IMR-90 (cell line): ENCODE results near the gene FMO4. TPM values are rescaled to one million over a fixed set of nuclear protein-coding genes. Genes with fewer than 3 reads are reported as not detected.
"Not testable (repeated sequence)": the region's sequence is repeated elsewhere in the genome, so short reads cannot be mapped to it uniquely, and the experiment has no call there.

Source experiments
- ATAC-seq: fragments of 200-7000 bp; cut with Tn5 transposase; 2 replicates; pipeline ENCODE4 v1.9.1; 2020; ENCODE audit warnings: low read depth, mild to moderate bottlenecking, moderate library complexity
- BruUV-seq: library from RNA; stranded (reverse); fragments of 400-500 nt; replicated peaks from 2 replicates; lab custom pipeline; 2021; lab: Mats Ljungman, UMichigan
- CTCF ChIA-PET: fragments of 300-600 bp; formaldehyde crosslinking; extraction: SDS; loops from one replicate; lab custom pipeline; 2021; ENCODE audit warnings: antibody characterized with exemption; lab: Yijun Ruan, JAX
- POLR2A ChIA-PET: fragments of 300-600 bp; sonication (Branson Sonifier 250); formaldehyde crosslinking; loops from one replicate; lab custom pipeline; 2022; ENCODE audit warnings: antibody characterized with exemption; ENCODE audit not compliant: unreplicated experiment; lab: Charles Lee
- DNase-seq: peaks from one replicate; pipeline ENCODE4 v3.0.0; 2013
- H2AFZ ChIP-seq: replicated peaks from 2 replicates; pipeline ENCODE3; 2013; ENCODE audit warnings: low read length, mild to moderate bottlenecking; ENCODE audit not compliant: poor library complexity
- H2AK5ac ChIP-seq: 2 replicates; pipeline ENCODE4 v1.6.1; 2013; ENCODE audit warnings: low read depth, low read length, inconsistent platforms
- H2AK9ac ChIP-seq: replicated peaks from 2 replicates; pipeline ENCODE3; 2013; ENCODE audit warnings: mild to moderate bottlenecking, low read depth, low read length, moderate library complexity; ENCODE audit not compliant: poor library complexity
- H2BK120ac ChIP-seq: 2 replicates; pipeline ENCODE4 v1.6.1; 2013; ENCODE audit warnings: low read depth, low read length, inconsistent platforms
- H2BK15ac ChIP-seq: 3 replicates; pipeline ENCODE4 v1.6.1; 2013; ENCODE audit warnings: low read depth, low read length, inconsistent platforms
- H2BK20ac ChIP-seq: 2 replicates; pipeline ENCODE4 v1.6.1; 2013; ENCODE audit warnings: low read depth, mild to moderate bottlenecking, inconsistent platforms, low read length, moderate library complexity
- H2BK5ac ChIP-seq: 2 replicates; pipeline ENCODE4 v1.6.1; 2013; ENCODE audit warnings: mild to moderate bottlenecking, low read depth, low read length, inconsistent platforms; ENCODE audit not compliant: poor library complexity, severe bottlenecking
- H3K14ac ChIP-seq: replicated peaks from 2 replicates; pipeline ENCODE4 v1.6.1; 2013; ENCODE audit warnings: low read depth, low read length, inconsistent platforms
- H3K18ac ChIP-seq: 2 replicates; pipeline ENCODE4 v1.6.1; 2013; ENCODE audit warnings: low read depth, low read length, control low read depth
- H3K23ac ChIP-seq: 2 replicates; pipeline ENCODE4 v1.6.1; 2013; ENCODE audit warnings: low read depth, low read length, inconsistent platforms
- H3K27ac ChIP-seq: 2 replicates; pipeline ENCODE4 v1.5.1; 2013; ENCODE audit warnings: mild to moderate bottlenecking, control low read depth, low read length; ENCODE audit not compliant: insufficient read depth
- H3K27me3 ChIP-seq: 2 replicates; pipeline ENCODE4 v1.6.1; 2013; ENCODE audit warnings: low read length; ENCODE audit not compliant: control insufficient read depth, insufficient read depth
- H3K36me3 ChIP-seq: 2 replicates; pipeline ENCODE4 v1.6.1; 2013; ENCODE audit warnings: low read length, mixed read lengths; ENCODE audit not compliant: control insufficient read depth, insufficient read depth
- H3K4ac ChIP-seq: 2 replicates; pipeline ENCODE4 v1.6.1; 2013; ENCODE audit warnings: low read depth, low read length, inconsistent platforms
- H3K4me1 ChIP-seq: 2 replicates; pipeline ENCODE4 v1.6.1; 2013; ENCODE audit warnings: low read length, mixed read lengths; ENCODE audit not compliant: control insufficient read depth, insufficient read depth
- H3K4me2 ChIP-seq: 2 replicates; pipeline ENCODE4 v1.6.1; 2013; ENCODE audit warnings: low read depth, mild to moderate bottlenecking, control low read depth, low read length, moderate library complexity
- H3K4me3 ChIP-seq: 2 replicates; pipeline ENCODE4 v1.5.1; 2013; ENCODE audit warnings: low read depth, mild to moderate bottlenecking, control low read depth, low read length, moderate library complexity; ENCODE audit not compliant: insufficient read depth
- H3K56ac ChIP-seq: 2 replicates; pipeline ENCODE4 v1.6.1; 2013; ENCODE audit warnings: low read length, inconsistent platforms; ENCODE audit not compliant: insufficient read depth; ENCODE audit errors: extremely low read depth
- H3K79me1 ChIP-seq, 2 experiments: 2 replicates each; pipeline ENCODE4 v1.6.1; 2013; ENCODE audit warnings: low read length in 2 of 2, inconsistent platforms in 1 of 2, low read depth in 1 of 2
- H3K9ac ChIP-seq: 2 replicates; pipeline ENCODE4 v1.6.1; 2013; ENCODE audit warnings: low read depth, low read length, control low read depth
- H3K9me1 ChIP-seq: 2 replicates; pipeline ENCODE4 v1.6.1; 2013; ENCODE audit warnings: low read length, inconsistent platforms; ENCODE audit not compliant: insufficient read depth
- H3K9me3 ChIP-seq: 2 replicates; pipeline ENCODE4 v1.6.1; 2013; ENCODE audit warnings: low read length; ENCODE audit not compliant: control insufficient read depth, insufficient read depth
- H4K20me1 ChIP-seq: 2 replicates; pipeline ENCODE4 v1.6.1; 2013; ENCODE audit warnings: low read length, inconsistent platforms; ENCODE audit not compliant: insufficient read depth
- H4K5ac ChIP-seq: 2 replicates; pipeline ENCODE4 v1.6.1; 2013; ENCODE audit warnings: mild to moderate bottlenecking, low read depth, low read length, control low read depth
- H4K8ac ChIP-seq, 2 experiments: 2 replicates each; pipeline ENCODE4 v1.6.1; 2013; ENCODE audit warnings: low read depth in 2 of 2, low read length in 2 of 2, control low read depth in 1 of 2, inconsistent platforms in 1 of 2
- H4K91ac ChIP-seq: 2 replicates; pipeline ENCODE4 v1.6.1; 2013; ENCODE audit warnings: low read depth, low read length, inconsistent platforms; ENCODE audit not compliant: insufficient read depth
- WGBS, 2 experiments: methylation state at CpG; one replicate each; pipeline versions ENCODE4 v1.1.5 to v1.1.7; 2013; ENCODE audit warnings: missing lambda C conversion rate in 2 of 2; ENCODE audit not compliant: insufficient read length in 1 of 2; ENCODE audit errors: extremely low coverage in 2 of 2; 5-methylcytosine and 5-hydroxymethylcytosine counted together
- dilution Hi-C: fragments of 300-500 bp; cut with HindIII; formaldehyde crosslinking; loops from one replicate; pipeline ENCODE4 v1.14.3; 2018; ENCODE audit warnings: low sequenced_read_pairs; ENCODE audit not compliant: unreplicated experiment
- in situ Hi-C: fragments of 300-500 bp; cut with MboI; formaldehyde crosslinking; loops from 3 replicates; pipeline ENCODE4 v1.14.3; 2019; ENCODE audit warnings: low sequenced_read_pairs, inconsistent platforms, mixed read lengths
- intact Hi-C: fragments of 100-400 bp; cut with micrococcal nuclease; formaldehyde crosslinking; loops from 2 replicates; pipeline ENCODE4 v1.10.0; 2022
- polyA plus RNA-seq, 3 experiments: library from polyadenylated mRNA; depleted of rRNA; stranded (reverse); fragments of >200 nt; gene quantifications; 2 replicates each; pipeline ENCODE4 v1.2.3, GENCODE V29; 2012; ENCODE audit warnings: low replicate concordance in 1 of 3
- total RNA-seq: library from RNA; depleted of rRNA; stranded (reverse); fragments of >200 nt; gene quantifications from 2 replicates; pipeline ENCODE4 v1.2.3, GENCODE V29; 2012

The FMO4 gene
- total and polyA plus RNA-seq, 2 of the 4 experiments (the other 2 are of a cell fraction) = 0.36 to 0.55 TPM

DNA sequence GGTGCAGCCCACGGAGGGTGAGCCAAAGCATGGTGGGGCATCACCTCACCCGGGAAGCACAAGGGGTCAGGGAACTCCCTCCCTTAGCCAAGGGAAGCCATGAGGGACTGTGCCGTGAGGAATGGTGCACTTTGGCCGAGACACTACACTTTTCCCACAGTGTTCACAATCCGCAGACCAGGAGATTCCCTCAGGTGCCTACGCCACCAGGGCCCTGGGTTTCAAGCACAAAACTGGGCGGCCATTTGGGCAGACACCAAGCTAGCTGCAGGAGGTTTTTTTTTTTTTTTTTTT lies 45.3 kb downstream of the FMO4 start:
- H2BK20ac ChIP-seq, H2AK5ac ChIP-seq, dilution Hi-C loops, H3K23ac ChIP-seq, H3K4me3 ChIP-seq, H3K18ac ChIP-seq, BruUV-seq, H3K36me3 ChIP-seq, intact Hi-C loops, H2AK9ac ChIP-seq, H3K4me1 ChIP-seq, H3K9me3 ChIP-seq, H2AFZ ChIP-seq, H3K4me2 ChIP-seq, H4K20me1 ChIP-seq, H3K9ac ChIP-seq, H3K9me1 ChIP-seq, DNase-seq, H4K8ac ChIP-seq, H3K27me3 ChIP-seq, H2BK15ac ChIP-seq, H4K5ac ChIP-seq, H2BK5ac ChIP-seq, H3K79me1 ChIP-seq, H4K91ac ChIP-seq, H3K27ac ChIP-seq, H3K4ac ChIP-seq, ATAC-seq, H3K56ac ChIP-seq, in situ Hi-C loops, POLR2A ChIA-PET, H2BK120ac ChIP-seq, H3K14ac ChIP-seq: not testable (repeated sequence)
- no CpG with 5 or more reads among the region's 7 CpGs for WGBS, 2 experiments
- CTCF ChIA-PET = interaction anchor here (0.7 kb wide), 1 partner anchor 61 kb away, joined by 3 read pairs; no protein-coding TSS in a partner anchor
